Omental fat pad (tissue), 4 donors: ENCODE results near the gene DUSP9. TPM values are rescaled to one million over a fixed set of nuclear protein-coding genes. Genes with fewer than 3 reads are reported as not detected.

ENCODE experiments used
- ATAC-seq: fragments of 150-250 bp; one replicate; pipeline ENCODE4 v1.9.1; 2016; ENCODE audit warnings: mild to moderate bottlenecking, moderate library complexity; ENCODE audit not compliant: low FRiP score
- DNase-seq: peaks from one replicate; pipeline ENCODE4 v3.0.0-alpha.2; 2019; ENCODE audit warnings: low spot score
- total RNA-seq, 4 donors: library from RNA; depleted of rRNA; stranded (reverse); fragments of >200 nt; gene quantifications; one replicate each; pipeline ENCODE4 v1.1.0, GENCODE V29; 2016
- TF ChIP-seq, protein P1 (sequence below), 3 donors: fragments of 450-650 bp; IDR thresholded peaks; one replicate each; pipeline ENCODE4 v1.5.1; 2016 to 2017; ENCODE audit warnings: antibody characterized with exemption in 3 of 3, mild to moderate bottlenecking in 3 of 3, moderate library complexity in 2 of 3

Gene DUSP9, protein sequence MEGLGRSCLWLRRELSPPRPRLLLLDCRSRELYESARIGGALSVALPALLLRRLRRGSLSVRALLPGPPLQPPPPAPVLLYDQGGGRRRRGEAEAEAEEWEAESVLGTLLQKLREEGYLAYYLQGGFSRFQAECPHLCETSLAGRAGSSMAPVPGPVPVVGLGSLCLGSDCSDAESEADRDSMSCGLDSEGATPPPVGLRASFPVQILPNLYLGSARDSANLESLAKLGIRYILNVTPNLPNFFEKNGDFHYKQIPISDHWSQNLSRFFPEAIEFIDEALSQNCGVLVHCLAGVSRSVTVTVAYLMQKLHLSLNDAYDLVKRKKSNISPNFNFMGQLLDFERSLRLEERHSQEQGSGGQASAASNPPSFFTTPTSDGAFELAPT
- 1 to 10 TPM in 1 of 4 donors, under 1 TPM in 1, not detected in 2; 0.48 to 2.3 TPM for total RNA-seq

DNA sequence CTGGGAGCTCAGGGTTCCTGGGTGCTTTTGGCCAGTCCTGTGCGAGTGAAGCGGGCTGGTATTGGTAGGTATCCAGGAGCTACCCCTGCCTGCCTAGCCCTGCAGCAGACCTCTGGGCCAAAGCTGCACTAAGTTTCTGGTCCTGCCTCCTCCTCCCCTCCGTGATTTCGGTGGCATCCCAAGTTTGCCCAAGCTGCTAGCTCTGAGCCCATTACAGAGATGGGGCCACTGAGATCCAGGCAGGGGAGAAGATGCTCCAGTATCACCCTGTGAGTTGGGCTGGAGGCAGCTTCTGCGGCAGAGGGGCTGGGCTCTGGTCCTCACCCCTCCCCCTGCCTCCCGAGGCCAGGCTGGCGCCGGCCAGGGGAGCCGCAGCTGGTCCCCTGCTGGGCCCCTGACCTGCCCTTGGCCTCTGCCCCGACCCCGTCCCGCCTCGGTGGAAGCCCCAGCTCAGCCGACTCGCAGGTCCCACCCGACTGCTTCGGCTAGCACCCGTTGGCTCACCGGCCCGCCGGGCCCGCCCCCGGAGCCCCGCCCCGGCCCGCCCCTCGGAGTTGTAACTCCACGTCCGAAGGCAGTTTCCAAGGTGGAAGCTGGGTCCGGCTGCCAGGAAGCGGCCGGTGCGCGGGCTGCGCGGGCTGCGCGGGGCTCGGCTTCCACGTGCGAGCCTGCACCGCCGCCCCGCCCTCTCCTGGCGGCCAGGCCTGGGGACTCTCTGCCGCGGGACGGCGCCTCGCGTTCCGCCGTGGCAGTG lies at the start of gene DUSP9:
TSS of gene DUSP9 (plus strand) at position 584 of the 754 bp plus-strand sequence. CDS start 751 bp downstream, outside the sequence.
- DNase-seq, result peak; percentile 20
- ATAC-seq, result peak; percentile 50
- TF ChIP-seq, protein P1, sequence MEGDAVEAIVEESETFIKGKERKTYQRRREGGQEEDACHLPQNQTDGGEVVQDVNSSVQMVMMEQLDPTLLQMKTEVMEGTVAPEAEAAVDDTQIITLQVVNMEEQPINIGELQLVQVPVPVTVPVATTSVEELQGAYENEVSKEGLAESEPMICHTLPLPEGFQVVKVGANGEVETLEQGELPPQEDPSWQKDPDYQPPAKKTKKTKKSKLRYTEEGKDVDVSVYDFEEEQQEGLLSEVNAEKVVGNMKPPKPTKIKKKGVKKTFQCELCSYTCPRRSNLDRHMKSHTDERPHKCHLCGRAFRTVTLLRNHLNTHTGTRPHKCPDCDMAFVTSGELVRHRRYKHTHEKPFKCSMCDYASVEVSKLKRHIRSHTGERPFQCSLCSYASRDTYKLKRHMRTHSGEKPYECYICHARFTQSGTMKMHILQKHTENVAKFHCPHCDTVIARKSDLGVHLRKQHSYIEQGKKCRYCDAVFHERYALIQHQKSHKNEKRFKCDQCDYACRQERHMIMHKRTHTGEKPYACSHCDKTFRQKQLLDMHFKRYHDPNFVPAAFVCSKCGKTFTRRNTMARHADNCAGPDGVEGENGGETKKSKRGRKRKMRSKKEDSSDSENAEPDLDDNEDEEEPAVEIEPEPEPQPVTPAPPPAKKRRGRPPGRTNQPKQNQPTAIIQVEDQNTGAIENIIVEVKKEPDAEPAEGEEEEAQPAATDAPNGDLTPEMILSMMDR (IDR thresholded peaks at IDR 0.05), result no peak

DNA sequence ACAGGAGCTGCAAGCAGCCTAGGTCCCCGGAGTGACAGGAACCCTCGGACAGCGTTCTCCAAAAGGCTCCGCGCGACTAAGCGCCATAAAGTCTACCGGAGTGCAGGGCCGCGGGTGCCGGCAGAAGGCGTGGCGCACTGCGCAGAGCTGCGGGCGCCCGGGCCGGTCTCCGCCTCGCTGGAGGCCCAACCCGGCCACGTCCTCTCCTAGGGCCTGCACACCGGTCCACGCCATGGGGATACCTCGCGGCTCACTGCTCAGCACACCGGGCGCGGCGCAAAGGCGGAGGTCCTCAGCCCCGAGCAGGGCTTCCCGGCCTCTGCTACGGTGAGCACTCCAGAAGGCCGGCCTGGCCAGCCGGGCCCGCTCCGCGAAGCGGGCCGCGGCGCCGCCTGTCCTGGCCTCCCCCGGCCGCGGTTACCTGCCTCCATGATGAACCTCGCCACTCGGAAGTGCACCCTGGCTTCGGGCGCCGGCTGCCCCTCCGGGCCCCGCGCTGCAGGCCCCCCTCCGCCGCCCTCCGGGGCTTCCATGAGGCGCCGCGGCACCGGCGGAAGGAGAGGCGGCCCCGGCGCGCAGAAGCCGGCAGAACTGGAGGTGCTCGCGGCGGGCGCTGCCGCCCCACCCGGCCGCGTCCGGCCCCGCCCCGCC lies 48.3 kb upstream of the DUSP9 start, which contains the start of gene CCNQ:
TSS of gene CCNQ (minus strand) at position 599 of the 651 bp plus-strand sequence. CDS start at position 533, 66 bp downstream.
- peak; percentile 49 for ATAC-seq
- DNase-seq, result no peak
- TF ChIP-seq, protein P1 (IDR thresholded peaks at IDR 0.05), result no peak

DNA sequence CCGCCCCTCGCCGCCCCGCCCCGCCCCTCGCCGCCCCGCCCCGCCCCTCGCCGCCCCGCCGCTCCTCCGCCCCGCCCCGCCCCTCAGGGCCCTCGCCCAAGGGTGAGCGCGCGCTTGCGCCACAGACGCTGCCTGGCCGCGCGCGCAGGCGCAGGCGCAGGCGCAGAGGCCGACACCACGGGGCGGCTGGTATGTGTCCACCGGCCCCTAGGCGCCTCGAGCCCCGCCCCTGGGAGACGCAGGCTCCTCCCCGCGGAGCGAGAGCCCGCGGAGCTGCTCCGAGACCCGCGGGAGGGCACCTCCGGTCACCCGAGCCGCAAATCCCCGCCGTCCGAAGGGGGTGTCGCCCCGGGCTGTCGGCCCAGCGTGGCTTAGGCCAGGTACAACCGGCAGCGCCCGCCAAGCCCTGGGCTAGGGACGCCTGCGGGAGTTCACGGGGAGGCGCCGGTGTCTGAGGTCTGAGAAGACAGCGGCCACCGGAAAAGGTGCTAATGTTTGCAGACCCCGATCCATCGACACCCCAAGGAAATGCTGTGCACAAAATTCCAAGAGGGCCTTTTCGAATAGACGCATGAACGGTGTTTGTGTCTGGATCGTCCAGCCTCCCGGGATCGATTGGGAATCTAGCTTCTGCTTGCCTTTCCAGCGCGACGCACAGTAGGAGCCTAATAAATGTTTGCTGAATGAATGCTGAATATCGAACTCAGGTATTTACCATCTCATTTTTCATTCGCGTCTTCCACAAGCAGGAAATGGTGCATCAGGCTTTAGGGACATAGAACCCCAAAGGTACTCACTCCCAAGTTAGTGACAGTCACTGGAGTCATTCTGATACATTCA lies 47.6 kb upstream of the DUSP9 start:
- peak; percentile 93 for ATAC-seq
- TF ChIP-seq, protein P1 (IDR thresholded peaks at IDR 0.05), result no peak
- peak; percentile 48 for DNase-seq

DNA sequence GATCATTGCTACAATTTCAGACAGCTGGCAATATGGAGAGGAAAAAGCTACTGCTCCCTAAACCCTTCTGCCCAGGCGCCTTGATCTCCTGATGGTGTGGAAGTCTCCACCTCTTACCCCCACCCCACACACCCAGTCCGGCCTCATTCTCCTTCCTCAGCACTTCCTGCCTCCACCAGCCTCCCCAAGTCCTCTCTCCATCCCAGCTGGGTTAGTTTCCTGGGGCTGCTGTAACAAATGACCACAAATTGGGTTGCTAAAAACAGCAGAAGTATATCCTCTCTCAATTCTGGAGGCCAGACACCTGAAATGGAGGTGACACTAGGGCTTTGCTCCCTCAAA lies 47.0 kb upstream of the DUSP9 start:
- TF ChIP-seq, protein P1 (IDR thresholded peaks at IDR 0.05), result no peak
- DNase-seq (no peak), ATAC-seq (no peak)

DNA sequence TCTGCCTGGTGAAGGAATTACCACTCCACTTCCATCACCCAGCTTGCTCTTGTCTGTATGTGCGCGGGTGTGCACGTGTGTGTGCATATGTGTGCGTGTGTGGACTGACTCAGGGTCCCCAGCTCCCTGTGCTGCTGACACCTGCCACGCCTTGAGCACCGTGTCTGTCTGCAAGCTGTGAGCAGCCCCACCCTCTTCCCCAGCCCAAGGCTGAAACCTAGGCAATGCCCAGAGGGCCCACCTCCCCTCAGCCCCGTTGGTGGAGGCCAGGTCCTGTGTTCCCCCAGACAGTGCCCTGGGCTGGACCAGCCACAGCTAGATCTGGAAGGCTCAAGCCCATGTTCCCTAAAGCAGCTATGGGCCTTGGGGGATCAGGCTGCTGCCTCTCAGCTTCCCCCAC lies 46.1 kb upstream of the DUSP9 start:
- DNase-seq (no peak), ATAC-seq (no peak)
- TF ChIP-seq, protein P1 (IDR thresholded peaks at IDR 0.05), result no peak

DNA sequence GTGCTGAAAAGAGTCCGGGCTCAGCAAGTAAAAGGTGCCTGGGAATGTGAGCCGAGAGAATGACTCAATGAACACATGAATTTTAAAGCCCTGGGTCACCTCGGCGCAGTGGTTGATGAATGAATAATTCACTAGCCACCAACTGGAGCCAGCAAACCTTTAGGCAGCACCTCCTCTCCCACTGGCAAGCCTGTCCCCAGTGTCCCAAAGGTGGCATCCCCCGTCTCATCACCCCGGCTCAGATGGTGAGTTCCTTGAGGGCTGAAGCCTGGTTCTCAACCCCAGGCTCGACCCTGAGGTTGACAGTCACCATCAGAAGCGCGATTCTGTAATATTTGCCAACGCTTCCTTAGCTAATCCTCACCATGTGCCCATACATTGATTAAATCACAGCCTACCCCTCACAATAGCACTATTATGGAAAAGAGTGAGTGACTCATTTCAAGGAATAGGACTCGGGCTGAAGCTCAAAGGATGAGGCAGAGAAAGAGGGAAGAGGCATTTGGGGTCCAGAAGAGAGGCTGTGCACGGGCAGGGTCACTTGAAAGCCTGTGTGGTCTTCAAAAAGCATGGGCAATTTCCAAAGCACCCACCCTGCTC lies 45.4 kb upstream of the DUSP9 start:
- ATAC-seq (no peak), DNase-seq (no peak)
- TF ChIP-seq, protein P1 (IDR thresholded peaks at IDR 0.05), result no peak
